Activated CD4-positive, CD25-positive, alpha-beta regulatory T cell treated with anti-CD3 and anti-CD28 coated beads, Interleukin-2, amount 50 U/mL, for 16 hours (primary cell): ENCODE results near the gene NTNG2.

Experiments used
- DNase-seq: peaks from one replicate; pipeline ENCODE4 v3.0.0-alpha.2; 2020; ENCODE audit warnings: low read depth, low spot score

The NTNG2 gene

DNA sequence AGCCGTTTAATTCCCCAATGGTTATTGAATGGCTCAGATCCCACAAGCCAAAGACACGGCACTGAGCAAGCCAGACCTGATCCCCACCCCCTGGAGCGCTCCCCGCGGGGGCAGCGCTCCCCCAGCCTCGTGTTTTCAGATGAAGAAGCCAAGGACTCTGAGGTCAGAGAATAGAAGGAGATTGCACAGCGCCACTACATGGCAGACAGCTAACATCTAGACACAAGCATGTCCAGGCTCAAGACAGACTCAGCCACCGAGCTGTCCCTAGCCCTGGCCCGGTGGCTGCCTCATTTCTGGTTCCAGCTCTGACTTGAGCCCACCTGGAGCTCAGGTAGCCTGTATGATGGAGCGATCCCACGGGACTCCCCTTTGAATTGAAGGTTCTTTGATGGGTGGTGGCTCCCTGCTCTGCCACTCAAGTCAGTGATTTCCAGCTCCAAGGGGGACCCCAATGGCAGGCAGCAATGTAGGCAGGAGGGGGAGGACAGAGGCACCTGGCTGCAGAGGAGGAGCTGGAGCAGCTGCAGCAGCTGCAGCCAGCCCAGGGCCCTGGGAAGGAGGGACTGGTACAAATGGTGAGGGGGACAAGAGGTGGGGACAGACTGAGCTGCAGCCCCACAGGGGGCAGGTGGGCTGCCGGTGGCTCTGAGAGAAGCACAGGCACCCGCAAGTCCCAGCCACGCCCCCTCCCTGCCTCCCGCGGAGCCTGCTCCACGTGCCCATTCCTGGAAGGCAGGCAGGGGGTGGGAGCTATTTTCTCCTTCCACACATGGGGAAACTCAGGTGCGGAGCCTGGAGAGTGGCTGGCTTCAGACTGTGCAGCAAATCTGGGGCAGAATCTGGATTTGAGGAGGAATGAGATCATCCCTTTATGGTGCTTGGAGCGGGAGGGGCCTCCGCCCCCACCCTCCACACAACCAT lies 40.2 kb downstream of the NTNG2 start:
- no peak for DNase-seq

DNA sequence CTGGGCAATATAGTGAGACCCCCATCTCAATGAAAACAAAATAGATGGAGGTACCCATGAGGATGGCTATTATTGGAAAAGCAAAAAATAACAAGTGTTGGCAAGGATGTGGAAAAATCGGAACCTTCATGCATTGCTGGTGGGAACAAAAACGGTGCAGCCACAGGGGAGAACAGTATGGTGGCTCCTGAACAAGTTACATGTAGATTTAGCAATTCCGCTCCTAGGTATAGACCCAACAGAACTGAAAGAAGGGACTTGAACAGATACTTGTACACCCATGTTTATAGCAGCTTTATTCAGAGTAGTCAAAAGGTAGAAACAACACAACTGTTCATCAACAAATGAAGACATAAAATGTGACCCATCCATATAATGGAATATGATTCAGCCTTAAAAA lies 43.0 kb downstream of the NTNG2 start:
- no peak for DNase-seq

DNA sequence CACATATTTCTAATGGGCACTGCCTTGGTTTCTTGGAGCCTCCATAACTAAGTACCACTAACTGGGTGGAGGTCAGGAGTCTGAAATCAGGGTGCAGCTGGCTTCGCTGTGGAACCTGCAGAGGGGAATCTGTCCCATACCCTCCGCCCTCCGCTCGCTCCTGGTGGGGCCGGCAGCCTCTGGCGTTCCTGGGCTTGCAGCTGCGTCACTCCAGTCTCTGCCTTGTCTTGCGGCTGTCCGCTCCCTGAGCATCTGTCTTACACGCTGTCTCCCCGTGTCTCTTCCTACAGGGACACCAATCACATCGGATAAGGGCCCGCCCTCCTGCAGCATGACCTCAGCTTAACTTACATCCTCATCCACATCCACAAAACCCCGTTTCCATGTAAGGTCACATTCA lies 45.4 kb downstream of the NTNG2 start:
- no peak for DNase-seq

DNA sequence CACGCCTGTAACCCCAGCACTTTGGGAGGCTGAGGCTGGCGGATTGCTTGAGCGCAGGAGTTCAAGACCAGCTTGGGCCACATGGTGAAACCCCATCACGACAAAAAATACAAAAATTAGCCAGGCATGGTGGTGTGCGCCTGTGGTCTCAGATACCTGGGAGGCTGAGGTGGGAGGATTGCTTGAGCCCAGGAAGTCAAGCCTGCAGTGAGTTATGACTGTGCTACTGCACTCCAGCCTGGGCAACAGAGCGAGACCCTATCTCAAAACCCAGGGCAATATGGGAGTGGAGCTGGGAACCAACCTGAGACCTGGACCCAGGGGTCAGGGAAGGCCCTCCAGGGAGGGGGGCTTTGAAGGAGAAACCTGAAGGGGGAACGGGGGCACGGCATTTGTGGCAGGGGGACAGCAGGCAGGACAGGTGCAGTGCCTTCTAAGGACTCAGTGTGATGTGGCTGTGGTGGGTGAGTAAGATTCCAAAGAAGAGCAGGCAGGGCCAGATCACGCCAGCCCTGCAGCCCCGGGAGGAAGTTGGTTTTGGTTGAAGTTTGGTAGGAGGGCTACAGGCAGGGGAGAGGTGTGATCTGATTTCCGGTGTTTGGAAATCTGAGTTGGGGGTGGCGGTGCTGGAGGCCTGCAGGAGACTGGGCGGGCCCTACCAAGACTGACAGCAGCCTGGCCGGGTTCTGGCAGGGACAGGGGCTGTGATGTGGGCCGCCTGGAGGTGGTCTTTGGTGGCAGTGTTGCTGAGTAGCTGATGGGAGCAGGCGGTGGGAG lies 46.2 kb downstream of the NTNG2 start:
- DNase-seq = no peak

DNA sequence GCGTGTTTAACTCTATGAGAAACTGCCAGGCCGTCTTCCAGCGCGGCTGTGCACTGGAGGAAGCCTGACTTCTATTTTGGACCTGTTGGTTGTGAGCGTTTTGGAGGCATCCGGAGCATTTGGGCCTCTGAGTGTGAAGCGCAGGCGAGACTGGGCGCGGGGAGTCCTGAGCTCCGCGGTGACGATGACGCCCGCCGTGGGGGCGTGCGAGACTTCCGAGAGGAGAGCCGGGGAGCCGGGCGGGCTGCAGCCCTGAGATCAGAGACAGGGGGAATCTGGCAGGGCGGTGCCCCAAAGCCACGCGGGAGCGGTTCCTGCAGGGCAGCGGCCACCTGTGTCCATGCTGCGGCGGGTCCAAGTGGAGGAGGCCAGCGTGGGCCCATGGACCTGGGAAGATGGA lies 47.4 kb downstream of the NTNG2 start:
- no peak for DNase-seq

DNA sequence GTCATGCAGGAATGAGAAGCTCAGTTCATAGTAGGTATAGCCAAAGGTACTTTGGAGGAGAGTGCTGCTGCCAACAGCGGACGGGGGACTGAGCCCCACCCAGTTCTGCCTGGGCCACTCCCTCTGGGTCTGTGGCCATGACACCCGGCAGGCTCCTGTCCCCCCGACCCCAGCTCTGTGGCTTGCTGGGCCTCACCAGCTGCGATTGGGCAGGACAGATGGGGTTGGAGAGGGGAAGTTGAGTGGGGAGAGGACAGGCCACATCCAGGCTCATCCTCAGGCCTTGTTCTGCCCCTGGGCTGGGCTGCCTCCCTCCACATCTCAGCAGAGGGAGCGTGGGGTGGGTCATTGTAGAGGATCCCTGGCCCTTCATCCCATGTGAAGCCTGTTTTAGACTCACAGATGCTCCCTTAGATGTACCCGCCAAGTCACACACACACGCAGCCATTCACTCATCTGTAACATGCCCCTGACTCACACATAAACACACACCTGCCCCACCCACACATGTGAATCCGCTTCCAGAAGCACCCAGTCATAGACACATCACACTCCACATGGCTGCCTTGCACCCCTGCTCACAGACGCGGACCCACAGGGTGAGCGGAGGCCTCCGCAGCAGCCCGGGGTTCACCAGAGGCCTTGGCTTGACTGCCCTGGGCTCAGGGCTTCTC lies 48.8 kb downstream of the NTNG2 start:
- no peak for DNase-seq

DNA sequence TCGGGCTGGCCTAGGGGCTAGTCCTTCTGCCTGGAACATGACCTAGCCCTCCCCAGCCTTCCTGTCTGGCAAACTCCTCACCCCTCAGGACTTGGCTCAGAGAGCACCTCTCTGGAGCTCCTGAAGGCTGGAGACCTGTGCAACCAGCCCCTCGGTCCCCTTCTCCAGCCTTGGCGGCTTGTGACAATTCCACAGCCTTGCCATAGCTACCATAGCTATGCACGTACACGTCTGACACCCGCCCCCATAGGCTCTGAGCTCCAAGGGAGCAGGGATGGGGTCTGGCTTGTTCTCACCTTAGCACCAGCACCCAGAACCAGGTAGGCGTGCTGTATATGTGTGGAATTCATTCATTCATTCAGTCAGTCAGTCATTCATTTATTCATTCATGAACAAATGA lies 49.7 kb downstream of the NTNG2 start:
- DNase-seq = no peak

DNA sequence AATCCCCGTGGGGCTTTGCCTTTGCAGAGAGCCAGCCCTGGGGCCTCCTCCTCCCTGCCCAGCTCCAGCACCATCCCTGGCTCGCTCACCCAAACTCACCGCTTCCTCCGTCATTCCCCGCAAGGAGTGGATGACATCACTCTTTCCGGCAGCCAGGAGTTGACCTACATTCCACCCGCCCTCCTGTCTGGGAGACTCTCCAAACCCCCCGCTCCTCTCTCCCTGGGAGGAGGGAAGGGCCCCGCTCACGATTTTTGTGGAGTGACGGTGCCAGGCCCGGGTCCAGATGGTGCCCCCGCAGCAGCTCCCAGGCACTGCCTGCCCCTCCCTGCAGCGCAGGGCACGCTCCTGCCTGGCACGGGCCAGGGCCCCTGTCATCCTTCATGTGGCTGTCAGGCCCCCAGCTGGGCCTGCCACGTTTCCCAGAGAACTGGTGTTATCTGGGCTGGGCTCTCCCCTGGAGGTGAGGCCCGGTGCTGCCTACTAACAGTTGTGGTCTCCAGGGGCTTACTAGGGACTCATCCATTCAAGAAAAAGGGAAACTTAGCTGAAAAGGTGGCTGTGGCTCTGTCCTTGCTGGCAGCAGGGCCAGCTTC lies 52.3 kb downstream of the NTNG2 start:
- no peak for DNase-seq

DNA sequence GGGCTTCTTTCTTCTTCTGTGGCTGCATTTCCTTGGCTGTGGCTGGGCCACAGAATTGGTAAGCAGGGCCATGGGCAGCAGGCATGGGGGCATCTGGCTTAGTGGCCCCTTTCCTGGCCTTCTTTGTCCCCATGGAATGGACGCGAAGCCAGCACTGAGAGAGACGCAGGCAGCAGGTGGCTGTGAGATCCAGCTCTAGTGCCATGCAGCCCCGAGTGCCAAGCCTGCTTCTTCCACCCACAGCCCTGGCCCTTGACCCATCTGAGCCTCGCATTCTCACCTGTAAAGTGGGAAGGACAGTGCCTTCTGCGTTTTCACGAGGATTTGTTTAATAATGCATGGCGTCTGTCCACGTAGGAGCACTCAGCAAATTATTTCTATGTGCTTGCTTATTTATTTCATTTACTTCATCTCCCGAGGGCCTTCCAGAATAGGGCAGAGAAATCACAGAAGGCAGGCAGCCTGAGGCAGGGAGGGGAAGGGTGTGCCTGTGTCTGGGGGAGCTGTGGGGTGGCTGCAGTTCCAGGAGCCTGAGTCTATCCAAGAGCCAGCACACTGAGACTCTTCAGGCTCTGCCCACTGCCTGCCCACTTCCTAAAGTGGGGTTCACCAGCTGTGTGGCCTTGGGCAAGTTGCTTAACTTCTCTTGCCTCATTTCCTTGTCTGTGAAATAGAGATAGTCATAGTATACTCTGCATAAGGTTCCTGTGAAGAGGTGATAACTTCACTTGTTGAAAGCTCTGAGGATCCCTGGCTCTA lies 55.2 kb downstream of the NTNG2 start:
- no peak for DNase-seq

DNA sequence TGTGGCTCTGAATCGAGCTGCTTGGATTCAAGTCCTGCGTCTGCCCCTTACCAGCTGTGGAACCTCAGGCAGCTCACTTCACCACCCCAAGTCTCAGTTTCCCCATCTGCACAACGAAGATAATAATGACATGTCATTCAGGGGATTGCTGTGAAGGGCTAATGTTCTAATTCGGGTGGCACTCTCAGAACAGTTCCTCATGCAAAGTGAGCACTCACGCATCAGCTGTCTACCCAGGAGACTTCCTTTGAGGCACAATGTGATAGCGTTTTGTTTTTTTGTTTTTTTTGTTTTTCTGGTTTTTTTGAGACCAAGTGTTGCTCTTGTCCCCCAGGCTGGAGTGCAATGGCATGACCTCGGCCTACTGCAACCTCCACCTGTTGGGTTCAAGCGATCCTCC lies 56.4 kb downstream of the NTNG2 start:
- no peak for DNase-seq

DNA sequence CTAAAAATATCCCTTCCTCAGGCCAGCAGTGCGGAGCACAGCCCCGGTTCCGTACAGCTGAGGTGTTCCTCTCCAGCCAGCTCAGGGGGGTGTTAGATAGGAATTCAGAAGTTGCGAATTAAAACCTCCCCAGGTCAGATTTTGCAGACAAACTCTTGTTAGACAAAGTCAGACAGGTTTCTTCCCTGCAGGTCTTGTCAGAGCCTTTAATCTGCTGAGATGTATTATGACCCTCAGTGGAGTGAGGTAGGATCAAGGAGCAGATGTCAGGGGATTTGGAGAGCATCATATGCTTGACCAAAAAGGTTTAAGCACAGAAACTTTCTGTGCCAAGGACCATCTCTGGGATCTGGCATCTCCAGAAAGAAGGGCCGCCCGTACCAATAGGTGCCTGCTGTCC lies 60.1 kb downstream of the NTNG2 start:
- DNase-seq = no peak

DNA sequence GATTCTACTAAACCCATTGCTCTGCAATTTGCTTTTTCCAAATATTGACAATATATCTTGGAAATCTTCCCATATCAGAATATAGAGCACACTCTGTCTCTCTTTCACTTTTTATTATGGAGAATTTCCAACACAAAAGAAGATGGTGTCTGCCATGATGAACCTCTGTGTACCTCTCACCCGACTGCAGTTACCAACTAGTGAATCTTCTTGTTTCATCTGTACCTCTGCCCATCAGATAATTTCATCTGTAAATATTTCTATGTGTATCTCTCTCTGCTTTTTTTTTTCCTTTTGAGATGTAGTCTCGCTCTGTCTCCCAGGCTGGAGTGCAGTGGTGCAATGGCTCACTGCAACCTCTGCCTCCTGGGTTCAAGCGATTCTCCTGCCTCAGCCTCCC lies 62.8 kb downstream of the NTNG2 start:
- DNase-seq = no peak

DNA sequence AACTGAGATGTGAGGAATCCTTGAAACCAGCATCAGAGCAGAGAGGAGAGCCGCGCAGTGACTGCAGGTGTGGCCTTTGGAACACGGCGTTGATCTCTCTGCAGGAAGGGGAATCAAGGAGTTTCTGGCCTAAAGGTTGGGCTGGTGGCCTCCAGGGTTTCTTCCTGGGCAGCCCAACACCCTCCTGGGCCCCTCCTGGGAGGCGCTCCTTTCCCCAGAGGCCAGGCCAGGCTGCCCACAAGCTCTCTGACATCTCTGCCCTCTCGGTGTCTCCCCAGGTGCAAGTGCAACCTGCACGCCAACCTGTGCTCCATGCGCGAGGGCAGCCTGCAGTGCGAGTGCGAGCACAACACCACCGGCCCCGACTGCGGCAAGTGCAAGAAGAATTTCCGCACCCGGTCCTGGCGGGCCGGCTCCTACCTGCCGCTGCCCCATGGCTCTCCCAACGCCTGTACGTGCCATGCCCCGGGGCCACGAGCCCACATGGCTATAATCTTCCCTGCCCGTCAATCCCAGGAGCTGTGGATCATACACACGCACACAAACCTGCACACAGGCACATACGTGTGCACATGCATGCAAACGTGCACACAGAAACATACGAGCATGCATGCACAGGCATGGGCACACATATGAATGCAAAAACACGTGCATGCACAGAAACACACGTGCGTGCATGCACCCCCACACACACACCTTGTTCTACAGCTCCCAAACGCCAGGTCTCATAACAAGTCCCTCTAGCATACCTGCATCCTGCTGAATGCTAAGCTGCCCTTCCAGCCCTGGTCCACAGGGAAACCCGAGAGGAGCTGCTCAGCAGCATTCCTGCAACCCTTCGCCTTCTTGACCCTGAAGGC lies 64.9 kb downstream of the NTNG2 start:
- no peak for DNase-seq

DNA sequence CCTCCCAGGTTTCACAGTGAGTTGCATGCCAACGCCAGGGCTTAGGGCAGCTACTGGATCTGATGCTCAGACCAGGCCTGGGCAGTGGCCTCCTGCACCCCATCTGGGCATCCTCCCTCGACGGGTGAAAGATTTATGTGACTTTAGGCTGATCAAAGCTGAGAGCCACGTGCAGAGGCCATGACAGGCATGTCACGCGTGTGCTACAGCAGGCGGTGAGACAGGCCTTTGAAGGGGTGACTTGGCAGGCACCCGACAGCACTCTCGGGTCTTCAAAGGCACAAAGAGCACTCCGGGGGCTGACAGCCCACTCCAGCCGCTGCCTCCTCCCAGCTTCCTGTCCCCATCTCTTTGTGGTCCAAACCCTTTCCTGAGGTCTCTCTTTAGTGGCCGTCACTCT lies 66.2 kb downstream of the NTNG2 start:
- DNase-seq = no peak

DNA sequence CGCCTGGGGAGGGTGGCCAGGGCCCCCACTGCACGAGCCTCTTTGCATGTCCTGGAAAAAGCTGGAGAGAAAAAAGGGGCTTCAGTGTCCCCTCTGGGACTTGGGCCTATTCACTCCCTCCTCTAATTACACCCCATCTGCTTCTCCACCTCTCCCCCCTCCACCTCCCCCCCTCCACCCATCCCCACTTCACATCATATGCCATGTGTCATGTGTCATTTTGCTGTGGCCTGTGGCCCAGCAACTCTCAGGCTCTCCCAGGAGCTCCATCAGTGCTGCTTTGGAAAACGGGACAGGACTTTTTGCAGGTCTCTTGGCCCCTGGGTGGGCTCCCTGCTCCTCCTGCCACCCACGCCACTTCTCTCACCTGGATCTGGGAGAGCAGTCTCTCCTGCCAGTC lies 68.7 kb downstream of the NTNG2 start:
- DNase-seq = no peak

DNA sequence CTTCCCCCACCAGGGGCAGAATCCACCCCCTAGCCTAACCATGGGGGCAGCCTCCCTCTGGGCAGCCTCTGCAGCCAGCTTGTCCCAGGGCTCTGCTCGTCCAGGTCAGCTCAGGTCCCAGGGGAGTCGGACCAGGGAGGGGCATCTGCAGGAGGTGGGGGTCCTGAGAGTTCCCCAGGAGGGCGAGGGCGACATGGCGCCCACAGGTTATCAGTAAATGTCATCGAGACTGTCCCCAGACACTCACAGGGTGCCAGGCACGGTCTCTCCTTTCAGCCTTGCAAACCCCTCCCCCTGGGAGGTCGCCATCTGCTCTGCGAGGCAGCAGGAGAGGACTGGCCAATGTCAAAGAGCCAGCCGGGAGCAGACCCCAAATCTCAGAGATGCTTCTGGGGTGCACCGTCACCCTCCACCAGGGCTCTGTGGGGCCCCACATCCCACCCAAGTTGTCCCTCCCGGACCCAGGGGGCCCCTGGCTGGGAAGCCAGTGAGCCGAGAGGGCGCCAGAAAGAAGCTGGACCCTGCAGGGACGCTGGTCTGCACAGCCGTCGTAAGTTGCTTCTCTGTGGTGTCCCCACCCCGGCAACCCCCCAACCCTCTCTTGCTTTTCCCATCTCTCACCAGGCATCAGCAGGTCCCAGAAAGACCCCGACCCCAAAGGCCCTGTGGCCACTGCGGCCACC lies 69.3 kb downstream of the NTNG2 start:
- no peak for DNase-seq

DNA sequence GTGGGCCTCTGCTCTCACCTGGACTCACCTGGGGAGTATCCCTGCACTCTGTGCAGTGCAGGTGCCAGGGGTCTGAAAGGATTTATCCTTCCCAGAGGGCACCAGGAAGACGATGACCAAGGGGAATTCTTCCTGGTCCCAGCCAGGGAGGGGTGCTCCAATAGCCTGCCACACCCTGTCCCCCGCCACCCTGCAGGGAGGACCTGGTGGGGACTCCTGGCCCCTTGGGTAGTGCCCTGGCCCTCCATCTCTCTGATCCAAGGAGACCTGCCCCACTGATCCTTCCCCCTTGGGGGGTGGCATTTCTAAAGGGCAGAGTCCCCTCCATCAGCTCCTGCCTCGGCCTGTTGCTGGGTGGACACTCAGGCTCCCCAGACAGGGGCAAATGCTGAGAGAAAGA lies 70.7 kb downstream of the NTNG2 start:
- no peak for DNase-seq

DNA sequence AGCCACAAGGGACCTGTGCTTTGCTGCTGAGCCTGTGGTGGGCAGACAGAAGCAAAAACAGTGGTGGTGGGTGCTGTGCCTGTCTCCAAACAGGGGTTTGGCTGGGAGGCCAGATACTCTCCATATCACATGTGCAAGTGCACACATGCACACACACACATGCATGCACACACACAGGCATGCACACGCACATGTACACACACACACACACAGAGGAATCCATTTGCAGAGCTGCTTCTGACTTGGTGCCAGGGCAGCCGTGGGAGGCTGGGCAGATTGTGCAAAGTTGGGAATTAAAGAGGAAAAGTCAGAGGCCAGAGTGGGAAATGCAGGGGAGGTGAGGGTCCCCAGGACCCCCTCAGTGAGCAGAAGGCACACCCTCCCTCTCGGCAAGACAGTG lies 71.3 kb downstream of the NTNG2 start:
- no peak for DNase-seq

DNA sequence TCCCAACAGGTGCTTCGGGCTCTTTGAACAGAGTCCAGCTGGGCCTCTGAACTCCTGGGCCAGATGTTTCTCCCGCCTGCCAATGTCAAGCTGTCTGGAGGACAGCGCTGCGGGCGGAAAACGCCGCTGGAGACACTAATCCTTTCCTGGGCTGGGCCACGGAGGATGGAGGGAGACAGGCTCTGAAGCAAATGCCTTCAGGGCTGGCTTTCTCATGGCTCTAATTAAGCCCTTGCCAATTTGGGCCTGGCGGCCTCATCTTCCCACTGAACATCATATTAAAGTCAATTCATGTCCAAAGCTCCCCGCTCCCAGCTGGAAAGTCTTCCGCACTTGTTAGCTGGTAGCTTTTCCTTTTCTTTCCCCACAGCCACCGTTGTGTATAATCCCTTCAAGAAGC lies 72.7 kb downstream of the NTNG2 start:
- DNase-seq = no peak

DNA sequence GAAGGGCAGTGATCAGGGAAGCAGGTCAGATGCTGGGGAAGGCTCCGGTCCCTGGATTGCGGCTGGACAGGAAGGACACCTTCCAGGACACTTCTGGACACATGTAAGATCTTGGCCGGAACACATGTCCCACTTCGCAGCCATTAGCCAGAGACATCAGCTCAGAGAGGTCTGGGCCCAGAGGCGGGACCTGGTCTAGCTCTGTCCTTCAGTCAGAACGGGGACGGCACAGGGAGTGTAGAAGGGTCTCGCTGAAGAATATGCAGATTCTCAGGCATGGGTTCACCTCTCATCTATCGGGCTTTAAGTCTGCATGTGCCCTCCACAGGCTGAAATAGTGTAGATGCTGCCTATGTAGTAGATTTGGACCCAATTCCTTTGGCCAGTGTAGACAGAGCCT lies 73.3 kb downstream of the NTNG2 start:
- DNase-seq = no peak
